Trophoblast cell (in vitro differentiated cells and primary cell): ENCODE results near the gene ARHGAP31.
"Not testable (repeated sequence)": the region's sequence is repeated elsewhere in the genome, so short reads cannot be mapped to it uniquely, and the experiment has no call there.

Source experiments
- DNase-seq, 2 donors: peaks; one replicate each; pipeline ENCODE4 v3.0.0-alpha.2; 2016
- H2AFZ ChIP-seq: 2 replicates; pipeline ENCODE4 v1.6.1; 2013; ENCODE audit warnings: low read length, moderate library complexity, mild to moderate bottlenecking; ENCODE audit not compliant: insufficient read depth, poor library complexity
- H2AK5ac ChIP-seq: 2 replicates; pipeline ENCODE4 v1.6.1; 2013; ENCODE audit warnings: mild to moderate bottlenecking, low read length
- H2BK120ac ChIP-seq: 2 replicates; pipeline ENCODE4 v1.6.1; 2013; ENCODE audit warnings: low read length, mild to moderate bottlenecking, moderate library complexity; ENCODE audit not compliant: insufficient read depth, poor library complexity
- H2BK12ac ChIP-seq: 2 replicates; pipeline ENCODE4 v1.6.1; 2013; ENCODE audit warnings: mild to moderate bottlenecking, low read length, moderate library complexity
- H2BK5ac ChIP-seq: 2 replicates; pipeline ENCODE4 v1.6.1; 2013; ENCODE audit warnings: low read length, low read depth, moderate library complexity, mild to moderate bottlenecking; ENCODE audit not compliant: poor library complexity
- H3K14ac ChIP-seq: 2 replicates; pipeline ENCODE4 v1.6.1; 2013; ENCODE audit warnings: mild to moderate bottlenecking, low read length
- H3K18ac ChIP-seq: 2 replicates; pipeline ENCODE4 v1.6.1; 2013; ENCODE audit warnings: mild to moderate bottlenecking, low read length
- H3K23ac ChIP-seq: 2 replicates; pipeline ENCODE4 v1.6.1; 2013; ENCODE audit warnings: low read length
- H3K27ac ChIP-seq: 2 replicates; pipeline ENCODE4 v1.5.1; 2013; ENCODE audit warnings: low read depth, mild to moderate bottlenecking, inconsistent platforms, low read length, moderate library complexity
- H3K27me3 ChIP-seq: 2 replicates; pipeline ENCODE4 v1.6.1; 2013; ENCODE audit warnings: inconsistent platforms, mild to moderate bottlenecking, low read length, moderate library complexity; ENCODE audit not compliant: insufficient read depth
- H3K36me3 ChIP-seq, 2 experiments: 1 replicate in 1 of 2; 2 replicates in 1 of 2; pipeline ENCODE4 v1.6.1; 2013; ENCODE audit warnings: low read length in 2 of 2, mild to moderate bottlenecking in 2 of 2, moderate library complexity in 1 of 2; ENCODE audit not compliant: insufficient read depth in 2 of 2, control insufficient read depth in 1 of 2
- H3K4ac ChIP-seq: 2 replicates; pipeline ENCODE4 v1.6.1; 2013; ENCODE audit warnings: low read depth, mild to moderate bottlenecking, low read length, moderate library complexity
- H3K4me1 ChIP-seq, 2 experiments: 1 replicate in 1 of 2; 2 replicates in 1 of 2; pipeline ENCODE4 v1.6.1; 2013; ENCODE audit warnings: low read length in 2 of 2, mild to moderate bottlenecking in 2 of 2, moderate library complexity in 1 of 2; ENCODE audit not compliant: insufficient read depth in 2 of 2, control insufficient read depth in 1 of 2
- H3K4me2 ChIP-seq: 2 replicates; pipeline ENCODE4 v1.6.1; 2013; ENCODE audit warnings: inconsistent platforms, mild to moderate bottlenecking, low read length, moderate library complexity
- H3K4me3 ChIP-seq: 2 replicates; pipeline ENCODE4 v1.5.1; 2013; ENCODE audit warnings: mild to moderate bottlenecking, low read depth, low read length, inconsistent platforms
- H3K79me1 ChIP-seq: one replicate; pipeline ENCODE4 v1.6.1; 2013; ENCODE audit warnings: low read length
- H3K79me2 ChIP-seq: 2 replicates; pipeline ENCODE4 v1.6.1; 2013; ENCODE audit warnings: low read length, mild to moderate bottlenecking; ENCODE audit not compliant: control insufficient read depth, insufficient read depth, poor library complexity
- H3K9ac ChIP-seq: 2 replicates; pipeline ENCODE4 v1.6.1; 2013; ENCODE audit warnings: mild to moderate bottlenecking, low read length
- H3K9me3 ChIP-seq: 2 replicates; pipeline ENCODE4 v1.6.1; 2013; ENCODE audit warnings: low read depth, mild to moderate bottlenecking, control low read depth, inconsistent platforms, low read length; ENCODE audit not compliant: insufficient read depth
- H4K12ac ChIP-seq: 2 replicates; pipeline ENCODE4 v1.6.1; 2013; ENCODE audit warnings: low read depth, mild to moderate bottlenecking, low read length, moderate library complexity
- H4K8ac ChIP-seq: 2 replicates; pipeline ENCODE4 v1.6.1; 2013; ENCODE audit warnings: low read depth, mild to moderate bottlenecking, low read length, moderate library complexity
- H4K91ac ChIP-seq: one replicate; pipeline ENCODE4 v1.6.1; 2013; ENCODE audit warnings: low read depth, mild to moderate bottlenecking, low read length, moderate library complexity
- WGBS: extraction: QIAGEN DNeasy Blood & Tissue Kit; methylation state at CpG from one replicate; pipeline ENCODE4 v1.1.7; 2013; ENCODE audit warnings: missing lambda C conversion rate; ENCODE audit not compliant: insufficient read length, insufficient coverage; ENCODE audit errors: extremely low coverage; 5-methylcytosine and 5-hydroxymethylcytosine counted together

Gene ARHGAP31

DNA sequence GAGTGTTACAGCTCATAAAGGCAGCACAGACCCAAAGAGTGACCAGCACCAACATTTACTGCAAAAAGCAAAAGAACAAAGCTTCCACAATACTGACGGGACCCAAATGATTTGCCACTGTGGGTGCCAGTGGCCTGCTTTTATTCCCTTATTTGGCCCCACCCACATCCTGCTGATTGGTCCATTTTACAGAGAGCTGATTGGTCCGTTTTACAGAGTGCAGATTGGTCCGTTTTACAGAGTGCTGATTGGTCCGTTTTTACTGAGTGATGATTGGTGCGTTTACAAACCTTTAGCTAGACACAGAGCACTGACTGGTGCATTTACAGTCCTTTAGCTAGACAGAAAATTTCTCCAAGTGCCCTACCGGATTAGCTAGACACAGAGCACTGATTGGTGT, 43.2 kb downstream of the ARHGAP31 start:
- H3K23ac ChIP-seq, H4K12ac ChIP-seq, H4K91ac ChIP-seq, H3K18ac ChIP-seq, H3K79me2 ChIP-seq, H3K14ac ChIP-seq, H3K4me1 ChIP-seq, H2BK5ac ChIP-seq, H3K27me3 ChIP-seq, H2AFZ ChIP-seq, H3K4ac ChIP-seq, H3K4me2 ChIP-seq, H3K79me1 ChIP-seq, H2AK5ac ChIP-seq, H2BK12ac ChIP-seq, H3K27ac ChIP-seq, H3K4me3 ChIP-seq, H2BK120ac ChIP-seq, H4K8ac ChIP-seq, H3K9ac ChIP-seq, H3K9me3 ChIP-seq, DNase-seq: not testable (repeated sequence)
- WGBS, result no CpG with 5 or more reads among the region's 6 CpGs
- peaks cover 3 to 11% of the 10 kb centered on the region in 2 experiments for H3K36me3 ChIP-seq

DNA sequence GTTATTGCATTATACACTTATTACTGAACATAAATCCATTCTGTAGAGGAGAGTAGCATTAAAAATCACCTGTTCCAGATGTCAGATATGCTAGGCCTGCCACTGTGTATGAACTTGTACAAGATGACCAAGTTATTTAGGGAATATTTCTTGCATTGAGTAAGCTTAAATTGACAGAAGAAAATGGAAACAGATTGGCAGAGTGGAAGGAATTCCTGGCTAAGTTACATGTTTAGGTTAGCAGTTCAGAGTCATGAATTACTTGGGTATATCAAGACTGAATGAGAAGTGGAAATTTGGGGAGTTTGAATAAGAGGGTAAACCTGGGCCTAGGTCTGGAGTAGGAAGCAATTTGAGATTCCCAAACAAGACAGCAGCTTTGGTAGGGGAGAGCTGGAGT, 44.6 kb downstream of the ARHGAP31 start:
- H2BK120ac ChIP-seq, result no peak overlapping the region
- peaks cover 6% of the 10 kb centered on the region in 2 experiments for H3K4me1 ChIP-seq
- no peak overlapping the region for H4K8ac ChIP-seq
- DNase-seq, result no peak
- H4K91ac ChIP-seq, result no peak overlapping the region
- no peak overlapping the region for H4K12ac ChIP-seq
- peaks cover 4% of the 10 kb centered on the region for H3K9me3 ChIP-seq
- no peak overlapping the region for H3K4me2 ChIP-seq
- H3K23ac ChIP-seq, result no peak overlapping the region
- no peak overlapping the region for H3K9ac ChIP-seq
- H3K18ac ChIP-seq, result no peak overlapping the region
- H2BK5ac ChIP-seq, result no peak overlapping the region
- H3K4ac ChIP-seq, result no peak overlapping the region
- no peaks in the 10 kb centered on the region for H3K79me1 ChIP-seq
- no peaks in the 10 kb centered on the region for H3K79me2 ChIP-seq
- H3K27ac ChIP-seq, result no peak overlapping the region
- H2AK5ac ChIP-seq, result no peak overlapping the region
- peaks cover 3 to 11% of the 10 kb centered on the region in 2 experiments for H3K36me3 ChIP-seq
- no peaks in the 10 kb centered on the region for H3K27me3 ChIP-seq
- H3K14ac ChIP-seq, result no peak overlapping the region
- no peak overlapping the region for H3K4me3 ChIP-seq
- H2AFZ ChIP-seq, result no peak overlapping the region
- H2BK12ac ChIP-seq, result no peak overlapping the region

DNA sequence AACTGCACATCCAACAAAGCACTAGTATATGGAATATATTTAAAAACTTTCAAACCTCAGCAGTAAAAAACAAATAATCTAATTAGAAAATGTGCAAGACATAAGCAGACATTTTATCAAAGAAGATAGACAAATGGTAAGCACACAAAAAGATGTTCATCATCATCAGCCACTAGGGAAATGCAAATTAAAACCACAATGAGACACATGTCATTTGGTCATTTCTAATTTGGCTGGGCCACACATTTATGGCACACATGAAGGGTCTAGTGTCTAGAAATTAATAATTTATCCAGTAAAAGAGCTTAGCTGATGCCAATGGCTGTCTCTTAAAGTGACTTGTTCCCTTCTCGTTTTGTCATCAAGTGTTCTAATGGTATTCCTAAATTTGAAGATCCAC, 45.8 kb downstream of the ARHGAP31 start:
- no peak overlapping the region for H3K9ac ChIP-seq
- WGBS, result no CpG with 5 or more reads among the region's 1 CpG
- H3K4ac ChIP-seq, result no peak overlapping the region
- H3K79me1 ChIP-seq, result no peaks in the 10 kb centered on the region
- no peak overlapping the region for H2BK12ac ChIP-seq
- peaks cover 3 to 7% of the 10 kb centered on the region in 2 experiments for H3K36me3 ChIP-seq
- no peak overlapping the region for H3K4me3 ChIP-seq
- no peak overlapping the region for H4K91ac ChIP-seq
- peaks cover 7% of the 10 kb centered on the region in 2 experiments for H3K4me1 ChIP-seq
- H3K23ac ChIP-seq, result no peak overlapping the region
- H3K4me2 ChIP-seq, result no peak overlapping the region
- H3K79me2 ChIP-seq, result no peaks in the 10 kb centered on the region
- no peak overlapping the region for H3K18ac ChIP-seq
- H4K12ac ChIP-seq, result no peak overlapping the region
- H3K9me3 ChIP-seq, result peaks cover 4% of the 10 kb centered on the region
- H2BK5ac ChIP-seq, result no peak overlapping the region
- H2AK5ac ChIP-seq, result no peak overlapping the region
- no peaks in the 10 kb centered on the region for H3K27me3 ChIP-seq
- no peak overlapping the region for H3K14ac ChIP-seq
- DNase-seq, result no peak
- no peak overlapping the region for H4K8ac ChIP-seq
- no peak overlapping the region for H2AFZ ChIP-seq
- no peak overlapping the region for H3K27ac ChIP-seq
- H2BK120ac ChIP-seq, result no peak overlapping the region

DNA sequence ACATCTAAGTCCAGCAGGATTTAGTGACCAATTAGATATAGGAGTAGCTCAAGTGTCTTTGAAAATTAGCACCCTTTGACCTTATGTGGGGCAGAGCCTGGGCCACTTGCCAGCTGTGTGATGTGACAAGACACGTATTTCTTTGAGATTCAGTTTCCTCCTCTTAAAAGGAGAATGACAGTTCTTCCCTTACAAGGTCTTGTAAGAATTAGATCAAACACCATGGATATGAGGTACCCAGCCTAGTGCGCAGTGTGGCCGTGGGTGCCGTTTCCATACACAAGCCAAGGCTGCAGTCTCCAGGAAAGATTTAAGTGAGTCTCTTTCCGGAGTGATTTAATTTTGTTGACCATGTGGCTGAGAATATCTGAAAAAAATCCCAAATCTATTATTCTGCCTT, 46.3 kb downstream of the ARHGAP31 start:
- Histone ChIP-seq H3K14ac (no peak overlapping the region), H2AFZ (no peak overlapping the region), H2AK5ac (no peak overlapping the region), H3K4me3 (no peak overlapping the region), H3K4ac (no peak overlapping the region), H3K27me3 (no peaks in the 10 kb centered on the region), H3K27ac (no peak overlapping the region), H4K91ac (no peak overlapping the region), H4K8ac (no peak overlapping the region), H3K9ac (no peak overlapping the region), H2BK12ac (no peak overlapping the region), H3K4me2 (no peak overlapping the region), H3K23ac (no peak overlapping the region), H3K4me1 (peaks cover 6 to 9% of the 10 kb centered on the region in 2 experiments), H3K79me2 (no peaks in the 10 kb centered on the region), H3K9me3 (peaks cover 3% of the 10 kb centered on the region), H3K79me1 (no peaks in the 10 kb centered on the region), H2BK120ac (no peak overlapping the region), H4K12ac (no peak overlapping the region), H2BK5ac (no peak overlapping the region), H3K18ac (no peak overlapping the region), H3K36me3 (peaks cover 3 to 6% of the 10 kb centered on the region in 2 experiments)
- WGBS, result no CpG with 5 or more reads among the region's 5 CpGs
- no peak for DNase-seq
